WTC11 (cell line): Measurements from ENCODE around the gene PPP1R9A. TPM values are rescaled to one million over a fixed set of nuclear protein-coding genes. Genes with fewer than 3 reads are reported as not detected.

ENCODE experiments used
- ATAC-seq: fragments of 200-7000 bp; cut with Tn5 transposase; 2 replicates; pipeline ENCODE4 v1.10.0; 2021; ENCODE audit warnings: mild to moderate bottlenecking, moderate library complexity
- CTCF ChIA-PET: fragments of 300-600 bp; sonication (Branson Sonifier 250); formaldehyde crosslinking; loops from one replicate; lab custom pipeline; 2021; ENCODE audit warnings: antibody characterized with exemption; lab: Charles Lee
- POLR2A ChIA-PET: fragments of 350-600 bp; sonication (Branson Sonifier 250); formaldehyde crosslinking; loops from one replicate; lab custom pipeline; 2021; ENCODE audit warnings: antibody characterized with exemption; lab: Charles Lee
- DNase-seq: peaks from one replicate; pipeline ENCODE4 v3.0.0; 2021; ENCODE audit warnings: low spot score
- H3K27ac Mint-ChIP-seq: 2 replicates; pipeline ENCODE4 v1.8.0; 2021; ENCODE audit warnings: mixed read lengths
- H3K27me3 Mint-ChIP-seq: 2 replicates; pipeline ENCODE4 v1.8.0; 2021; ENCODE audit warnings: low read depth, mild to moderate bottlenecking, moderate library complexity, mixed read lengths
- H3K36me3 Mint-ChIP-seq: 2 replicates; pipeline ENCODE4 v1.8.0; 2021; ENCODE audit warnings: mixed read lengths
- H3K4me1 Mint-ChIP-seq: 2 replicates; pipeline ENCODE4 v1.8.0; 2022; ENCODE audit warnings: mixed read lengths
- H3K4me3 Mint-ChIP-seq: 2 replicates; pipeline ENCODE4 v1.8.0; 2021; ENCODE audit warnings: mild to moderate bottlenecking, moderate library complexity, mixed read lengths
- H3K9me3 Mint-ChIP-seq: 2 replicates; pipeline ENCODE4 v1.8.0; 2021; ENCODE audit warnings: mixed read lengths
- ATF1 ChIP-seq: sonication (generic); formaldehyde crosslinking; IDR thresholded peaks from 2 replicates; pipeline ENCODE4 v1.8.1; 2023; ENCODE audit warnings: mild to moderate bottlenecking, moderate library complexity, missing genetic modification reagents
- ATF3 ChIP-seq: sonication (generic); formaldehyde crosslinking; conservative IDR thresholded peaks from 2 replicates; pipeline ENCODE4 v1.8.1; 2022; ENCODE audit warnings: mild to moderate bottlenecking, missing genetic modification reagents
- CDX4 ChIP-seq: fragments of 250-450 bp; sonication (Bioruptor Pico); IDR thresholded peaks from 2 replicates; pipeline ENCODE4 v1.9.0; 2021; ENCODE audit warnings: moderate library complexity, mild to moderate bottlenecking, inconsistent platforms, borderline replicate concordance
- CREM ChIP-seq: sonication (generic); formaldehyde crosslinking; IDR thresholded peaks from 2 replicates; pipeline ENCODE4 v1.8.1; 2022; ENCODE audit warnings: mild to moderate bottlenecking, missing genetic modification reagents, moderate library complexity
- E2F4 ChIP-seq: sonication (generic); formaldehyde crosslinking; IDR thresholded peaks from 2 replicates; pipeline ENCODE4 v1.8.1; 2022; ENCODE audit warnings: low read depth, mild to moderate bottlenecking, moderate library complexity, missing genetic modification reagents, borderline replicate concordance
- ERG ChIP-seq: fragments of 250-450 bp; sonication (Bioruptor Pico); IDR thresholded peaks from 2 replicates; pipeline ENCODE4 v1.8.0; 2021; ENCODE audit warnings: mild to moderate bottlenecking
- ETV6 ChIP-seq: sonication (generic); formaldehyde crosslinking; IDR thresholded peaks from 2 replicates; pipeline ENCODE4 v1.8.1; 2022; ENCODE audit warnings: mild to moderate bottlenecking, missing genetic modification reagents
- FOXP1 ChIP-seq: sonication (generic); formaldehyde crosslinking; IDR thresholded peaks from 2 replicates; pipeline ENCODE4 v1.8.0; 2022; ENCODE audit warnings: missing genetic modification reagents, mild to moderate bottlenecking, moderate library complexity, borderline replicate concordance
- HMGXB4 ChIP-seq: sonication (generic); formaldehyde crosslinking; IDR thresholded peaks from 2 replicates; pipeline ENCODE4 v1.8.1; 2023; ENCODE audit warnings: mild to moderate bottlenecking, moderate library complexity, missing genetic modification reagents
- NFYB ChIP-seq: sonication (generic); formaldehyde crosslinking; conservative IDR thresholded peaks from 2 replicates; pipeline ENCODE4 v1.8.0; 2022; ENCODE audit warnings: low read depth, missing genetic modification reagents
- STAT6 ChIP-seq: sonication (generic); formaldehyde crosslinking; conservative IDR thresholded peaks from 2 replicates; pipeline ENCODE4 v1.8.1; 2023; ENCODE audit warnings: mild to moderate bottlenecking, low read depth, missing genetic modification reagents, moderate library complexity
- TEAD4 ChIP-seq: sonication (generic); formaldehyde crosslinking; IDR thresholded peaks from 2 replicates; pipeline ENCODE4 v1.8.0; 2022; ENCODE audit warnings: mild to moderate bottlenecking, missing genetic modification reagents
- ZNF281 ChIP-seq: sonication (generic); formaldehyde crosslinking; IDR thresholded peaks from 2 replicates; pipeline ENCODE4 v1.8.0; 2023; ENCODE audit warnings: mild to moderate bottlenecking, missing genetic modification reagents
- ZNF396 ChIP-seq: fragments of 250-450 bp; sonication (Bioruptor Pico); IDR thresholded peaks from 2 replicates; pipeline ENCODE4 v1.8.0; 2021; ENCODE audit warnings: mild to moderate bottlenecking, moderate library complexity, borderline replicate concordance
- ZNF423 ChIP-seq: fragments of 250-450 bp; sonication (Bioruptor Pico); IDR thresholded peaks from 2 replicates; pipeline ENCODE4 v2.1.2; 2022; ENCODE audit warnings: mild to moderate bottlenecking, moderate library complexity
- ZNF512 ChIP-seq: sonication (generic); formaldehyde crosslinking; IDR thresholded peaks from 2 replicates; pipeline ENCODE4 v1.8.1; 2022; ENCODE audit warnings: missing genetic modification reagents, borderline replicate concordance
- ZSCAN18 ChIP-seq: fragments of 250-450 bp; sonication (Bioruptor Pico); IDR thresholded peaks from 2 replicates; pipeline ENCODE4 v2.1.2; 2022; ENCODE audit warnings: mild to moderate bottlenecking, moderate library complexity
- total RNA-seq: library from RNA; stranded (reverse); gene quantifications from 3 replicates; pipeline ENCODE4 v1.2.3, GENCODE V29; 2021

Gene PPP1R9A
- total RNA-seq, 1 experiment from 2014 or later = 16.8 TPM

GRCh38 chr7:95240921-95241320 is 333.5 kb downstream of the PPP1R9A start:
- Mint-ChIP-seq H3K9me3 (no peaks in the 10 kb centered on the region), H3K27me3 (no peaks in the 10 kb centered on the region), H3K4me1 (peaks cover 7% of the 10 kb centered on the region), H3K36me3 (no peaks in the 10 kb centered on the region), H3K27ac (no peak overlapping the region), H3K4me3 (no peak overlapping the region)
- ATAC-seq (no peak), DNase-seq (no peak)
- POLR2A ChIA-PET = no interaction called here
- TF ChIP-seq ZNF396 (CRISPR knock-in tag) (no peak), CREM (CRISPR knock-in tag) (no peak)
- CTCF ChIA-PET = no interaction called here

GRCh38 chr7:95242266-95242665 is 334.9 kb downstream of the PPP1R9A start:
- Mint-ChIP-seq H3K9me3 (no peaks in the 10 kb centered on the region), H3K4me1 (peaks cover 20% of the 10 kb centered on the region), H3K27ac (no peak overlapping the region), H3K4me3 (no peak overlapping the region), H3K36me3 (no peaks in the 10 kb centered on the region), H3K27me3 (no peaks in the 10 kb centered on the region)
- no peak for TF ChIP-seq ETV6 (CRISPR knock-in tag)
- TF ChIP-seq ZNF423 (CRISPR knock-in tag) = no peak
- TF ChIP-seq NFYB (CRISPR knock-in tag) = no peak
- no peak for TF ChIP-seq ATF3 (CRISPR knock-in tag)
- TF ChIP-seq ZSCAN18 (CRISPR knock-in tag) = no peak
- no peak for TF ChIP-seq ATF1 (CRISPR knock-in tag)
- TF ChIP-seq HMGXB4 (CRISPR knock-in tag) = no peak
- no peak for DNase-seq
- ATAC-seq = no peak
- ChIA-PET CTCF (interaction anchor here (1.2 kb wide), 1 partner anchor 153 kb away, joined by 3 read pairs; no protein-coding TSS in a partner anchor), POLR2A (no interaction called here)

- Mint-ChIP-seq H3K9me3 (no peaks in the 10 kb centered on the region), H3K27ac (no peak overlapping the region), H3K36me3 (no peaks in the 10 kb centered on the region), H3K27me3 (no peaks in the 10 kb centered on the region), H3K4me1 (peaks cover 24% of the 10 kb centered on the region), H3K4me3 (no peak overlapping the region)
- CTCF ChIA-PET = interaction anchor here (1.5 kb wide), 1 partner anchor 232 kb away, joined by 3 read pairs; no protein-coding TSS in a partner anchor
- DNase-seq = no peak
- ATAC-seq = no peak
- POLR2A ChIA-PET = interaction anchor here (0.6 kb wide), 1 partner anchor 515 kb away, joined by 5 read pairs; no protein-coding TSS in a partner anchor
- TF ChIP-seq FOXP1 (CRISPR knock-in tag) (no peak), ERG (CRISPR knock-in tag) (no peak), ZNF512 (CRISPR knock-in tag) (no peak), E2F4 (CRISPR knock-in tag) (no peak), TEAD4 (CRISPR knock-in tag) (no peak), STAT6 (CRISPR knock-in tag) (no peak), CDX4 (CRISPR knock-in tag) (no peak), ZNF281 (CRISPR knock-in tag) (no peak)
These were observed 337.2 kb downstream of the PPP1R9A start for GRCh38 chr7:95244616-95245015.
